SHP77 treated with DMSO at 0.1 percent for 48 hours (cell line): ENCODE measurements around the gene PIP4K2C.
"Not testable (repeated sequence)": the region's sequence is repeated elsewhere in the genome, so short reads cannot be mapped to it uniquely, and the experiment has no call there.

Source experiments
- DNase-seq: peaks from one replicate; lab custom pipeline; 2025; lab: John Stamatoyannopoulos, UW

PIP4K2C gene

DNA sequence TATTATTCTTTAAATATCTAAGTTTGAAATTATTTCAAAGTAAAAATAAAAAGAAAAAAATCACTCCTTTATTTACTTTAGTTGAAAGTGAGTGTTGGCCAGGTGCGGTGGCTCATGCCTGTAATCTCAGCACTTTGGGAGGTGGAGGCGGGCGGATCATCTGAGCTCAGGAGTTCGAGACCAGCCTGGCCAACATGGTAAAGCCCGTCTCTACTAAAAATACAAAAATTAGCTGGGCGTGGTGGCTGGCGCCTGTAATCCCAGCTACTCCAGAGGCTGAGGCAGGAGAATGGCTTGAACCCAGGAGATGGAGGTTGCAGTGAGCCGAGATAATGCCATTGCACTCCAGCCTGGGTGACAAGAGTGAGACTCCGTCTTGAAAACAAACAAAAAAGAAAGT, 45.7 kb downstream of the PIP4K2C start:
- DNase-seq = not testable (repeated sequence)

DNA sequence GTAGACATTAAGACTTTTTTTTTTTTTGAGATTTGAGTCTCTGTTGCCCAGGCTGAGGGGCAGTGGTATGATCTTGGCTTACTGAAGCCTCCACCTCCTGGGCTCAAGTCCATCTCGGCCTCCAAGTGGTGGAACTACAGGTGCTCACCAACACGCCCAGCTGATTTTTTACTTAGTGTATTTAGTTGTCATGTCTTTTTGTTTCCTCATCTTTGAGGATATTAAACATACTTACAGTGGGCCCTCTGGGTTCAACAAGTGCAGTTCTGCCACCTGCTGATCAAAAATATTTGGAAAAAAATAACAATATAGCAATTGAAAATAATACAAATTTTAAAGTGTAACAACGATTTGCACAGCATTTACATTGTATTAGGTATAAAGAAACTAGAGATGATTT, 46.4 kb downstream of the PIP4K2C start:
- DNase-seq = no peak

DNA sequence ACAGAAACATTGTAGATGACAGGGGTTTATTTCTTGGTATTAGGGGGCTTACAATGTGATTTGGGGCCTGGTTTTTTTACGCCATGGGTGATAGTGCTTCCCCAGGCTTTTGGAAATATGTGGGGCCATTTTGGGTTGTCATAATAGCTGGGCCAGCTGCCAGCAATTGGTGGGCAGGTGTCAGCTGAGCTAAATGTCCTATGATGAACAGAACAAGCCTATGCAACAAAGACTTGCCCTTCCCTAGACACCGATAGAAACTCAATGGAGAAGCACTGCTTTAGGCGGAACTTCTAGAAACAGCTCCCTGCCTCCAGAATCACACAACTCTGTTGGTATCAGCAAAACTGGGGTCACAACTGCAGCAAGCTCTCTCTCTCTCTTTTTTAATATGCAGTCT, 47.1 kb downstream of the PIP4K2C start:
- DNase-seq = no peak

DNA sequence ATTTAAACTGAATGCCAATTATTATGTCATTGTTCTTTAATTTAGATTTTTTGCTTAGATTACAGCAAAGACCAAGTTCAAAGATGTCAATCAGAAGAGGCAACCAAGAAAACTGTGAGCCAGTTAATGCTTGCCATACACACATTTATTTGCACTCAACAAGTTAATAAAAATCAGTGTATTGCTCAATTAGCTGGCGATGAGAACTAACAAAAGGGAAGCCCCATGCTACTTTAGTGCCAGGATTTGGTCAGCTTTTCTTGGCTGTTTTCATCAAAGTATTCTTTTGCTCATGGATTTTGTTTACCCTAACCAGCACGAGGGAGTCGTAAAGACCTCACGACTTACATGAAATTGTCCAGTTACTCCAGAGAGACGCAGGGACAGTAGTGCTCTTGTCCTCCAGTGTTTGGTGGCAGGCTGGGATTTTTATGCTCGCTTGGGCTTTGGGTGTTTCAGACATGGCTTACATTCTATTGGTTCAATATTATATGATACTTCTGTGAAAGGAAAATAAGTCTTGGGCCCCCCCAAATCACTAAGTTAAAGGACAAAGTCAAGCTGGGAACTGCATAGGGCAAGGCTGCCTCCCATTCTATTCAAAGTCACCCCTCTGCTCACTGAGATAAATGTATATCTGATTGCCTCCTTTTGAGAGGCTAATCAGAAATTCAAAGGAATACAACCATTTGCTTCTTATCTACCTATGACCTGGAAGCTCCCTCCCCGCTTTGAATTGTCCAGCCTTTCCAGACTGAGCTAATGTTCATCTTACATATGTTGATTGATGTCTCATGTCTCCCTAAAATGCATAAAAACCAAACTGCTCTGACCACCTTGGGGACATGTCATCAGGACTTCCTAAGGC, 49.4 kb downstream of the PIP4K2C start:
- DNase-seq = no peak

DNA sequence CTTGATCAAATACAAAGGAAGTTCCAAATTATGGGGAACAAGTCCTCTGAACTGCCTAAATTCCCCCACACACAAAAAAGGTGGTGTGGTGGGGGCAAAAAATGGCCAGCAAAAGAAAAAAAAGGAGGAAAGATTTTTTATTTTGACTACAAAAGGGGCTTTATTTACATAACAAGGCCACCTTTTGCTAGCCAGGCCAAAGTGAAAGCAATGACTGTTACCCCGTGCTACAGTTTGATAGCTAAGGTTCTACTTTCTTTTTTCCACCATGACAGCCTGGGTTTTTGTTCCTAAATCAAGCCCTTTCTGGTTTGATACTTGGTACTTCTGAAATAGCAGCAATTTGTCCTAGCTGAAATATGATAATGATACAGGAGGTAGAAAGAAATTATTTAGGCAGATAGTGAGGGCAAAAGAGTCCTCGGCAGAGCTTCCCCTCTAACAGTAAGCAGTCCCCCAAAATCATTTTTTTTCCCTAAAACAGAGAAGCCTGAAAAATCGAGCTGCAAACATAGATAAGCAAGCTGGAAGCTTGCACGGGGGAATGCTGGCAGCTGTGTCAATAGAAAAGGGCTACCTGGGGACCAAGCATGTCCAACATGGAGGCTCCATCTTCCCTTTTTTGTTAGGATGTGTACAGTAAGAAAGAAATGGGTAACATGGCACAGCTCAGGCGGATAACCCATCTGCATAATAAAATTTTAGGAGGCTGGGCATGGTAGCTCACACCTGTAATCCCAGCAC, 50.9 kb downstream of the PIP4K2C start:
- no peak for DNase-seq

DNA sequence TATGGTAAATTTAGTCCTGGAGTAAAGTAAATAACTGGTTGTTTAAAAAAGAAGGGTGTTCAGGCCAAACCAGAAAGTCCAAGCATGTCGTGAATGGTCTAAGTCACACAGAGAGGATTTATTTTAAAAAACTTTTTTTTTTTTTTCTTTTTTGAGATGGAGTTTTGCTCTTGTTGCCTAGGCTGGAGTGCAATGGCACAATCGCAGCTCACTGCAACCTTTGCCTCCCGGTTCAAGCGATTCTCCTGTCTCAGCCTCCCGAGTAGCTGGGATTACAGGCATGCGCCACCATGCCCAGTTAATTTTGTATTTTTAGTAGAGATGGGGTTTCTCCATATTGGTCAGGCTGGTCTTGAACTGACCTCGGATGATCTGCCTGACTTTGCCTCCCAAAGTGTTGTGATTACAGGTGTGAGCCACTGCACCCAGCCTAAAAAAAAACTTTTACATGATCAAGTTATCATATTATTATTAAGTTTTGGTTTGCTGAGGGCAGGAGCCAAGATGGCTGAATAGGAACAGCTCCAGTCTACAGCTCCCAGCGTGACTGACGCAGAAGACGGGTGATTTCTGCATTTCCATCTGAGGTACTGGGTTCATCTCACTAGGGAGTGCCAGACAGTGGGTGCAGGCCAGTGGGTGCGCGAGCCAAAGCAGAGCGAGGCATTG, 55.1 kb downstream of the PIP4K2C start:
- DNase-seq = not testable (repeated sequence)

DNA sequence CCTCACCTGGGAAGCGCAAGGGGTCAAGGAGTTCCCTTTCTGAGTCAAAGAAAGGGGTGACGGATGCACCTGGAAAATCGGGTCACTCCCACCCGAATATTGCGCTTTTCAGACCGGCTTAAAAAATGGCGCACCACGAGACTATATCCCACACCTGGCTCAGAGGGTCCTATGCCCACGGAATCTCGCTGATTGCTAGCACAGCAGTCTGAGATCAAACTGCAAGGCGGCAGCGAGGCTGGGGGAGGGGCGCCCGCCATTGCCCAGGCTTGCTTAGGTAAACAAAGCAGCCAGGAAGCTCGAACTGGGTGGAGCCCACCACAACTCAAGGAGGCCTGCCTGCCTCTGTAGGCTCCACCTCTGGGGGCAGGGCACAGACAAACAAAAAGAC, 55.7 kb downstream of the PIP4K2C start:
- not testable (repeated sequence) for DNase-seq
